Keratinocyte (primary cell): ENCODE data around the gene BOLA1. TPM values are rescaled to one million over a fixed set of nuclear protein-coding genes. Genes with fewer than 3 reads are reported as not detected.
"Not testable (repeated sequence)": the region's sequence is repeated elsewhere in the genome, so short reads cannot be mapped to it uniquely, and the experiment has no call there.

Experiments used
- DNase-seq: peaks from one replicate; pipeline ENCODE4 v3.0.0-alpha.2; 2011; ENCODE audit warnings: low read depth, missing footprints, low spot score
- FAIRE-seq: peaks from 2 replicates; lab custom pipeline; 2011; peaks lifted over from hg19 to GRCh38; lab: Jason Lieb, UNC
- H2AFZ ChIP-seq: 2 replicates; pipeline ENCODE4 v1.6.0; 2012; ENCODE audit warnings: low read length, control low read depth, inconsistent platforms; ENCODE audit not compliant: control insufficient read depth
- H3K27ac ChIP-seq: 2 replicates; pipeline ENCODE4 v1.5.1; 2011; ENCODE audit warnings: low read length; ENCODE audit not compliant: control insufficient read depth, insufficient read depth
- H3K27me3 ChIP-seq: 3 replicates; pipeline ENCODE4 v1.6.0; 2011; ENCODE audit warnings: low read length; ENCODE audit not compliant: control insufficient read depth, insufficient read depth; ENCODE audit errors: extremely low read depth
- H3K36me3 ChIP-seq, 2 experiments: 2 replicates in 1 of 2; 3 replicates in 1 of 2; pipeline ENCODE4 v1.5.1; 2011; ENCODE audit warnings: low read length in 2 of 2, mild to moderate bottlenecking in 1 of 2; ENCODE audit not compliant: control insufficient read depth in 2 of 2, insufficient read depth in 2 of 2; ENCODE audit errors: extremely low read depth in 1 of 2
- H3K4me1 ChIP-seq: 3 replicates; pipeline ENCODE4 v1.5.1; 2011; ENCODE audit warnings: low read length; ENCODE audit not compliant: control insufficient read depth, insufficient read depth; ENCODE audit errors: extremely low read depth
- H3K4me2 ChIP-seq: 3 replicates; pipeline ENCODE4 v1.6.0; 2011; ENCODE audit warnings: low read depth, low read length; ENCODE audit not compliant: control insufficient read depth, insufficient read depth; ENCODE audit errors: extremely low read depth
- H3K4me3 ChIP-seq, 3 experiments: fragments of 200-600 bp in 1 of 3; sonication (generic) in 1 of 3; 2 replicates in 2 of 3; 3 replicates in 1 of 3; pipeline ENCODE4 v1.5.1; 2011 to 2016; ENCODE audit warnings: low read length in 3 of 3, mild to moderate bottlenecking in 3 of 3, control low read depth in 2 of 3, inconsistent platforms in 1 of 3, low read depth in 1 of 3, mixed read lengths in 1 of 3, mixed run types in 1 of 3, moderate library complexity in 1 of 3; ENCODE audit not compliant: control insufficient read depth in 2 of 3, insufficient read depth in 2 of 3; ENCODE audit errors: extremely low read depth in 1 of 3
- H3K79me2 ChIP-seq: 2 replicates; pipeline ENCODE4 v1.6.0; 2012; ENCODE audit warnings: low read length; ENCODE audit not compliant: control insufficient read depth, insufficient read depth
- H3K9ac ChIP-seq: 3 replicates; pipeline ENCODE4 v1.6.0; 2011; ENCODE audit warnings: low read length; ENCODE audit not compliant: control insufficient read depth, insufficient read depth; ENCODE audit errors: extremely low read depth
- H3K9me1 ChIP-seq: 3 replicates; pipeline ENCODE4 v1.6.0; 2011; ENCODE audit warnings: low read length; ENCODE audit not compliant: control insufficient read depth, insufficient read depth; ENCODE audit errors: extremely low read depth
- H3K9me3 ChIP-seq: 2 replicates; pipeline ENCODE4 v1.5.1; 2012; ENCODE audit warnings: low read depth, low read length; ENCODE audit not compliant: control insufficient read depth
- H4K20me1 ChIP-seq: 3 replicates; pipeline ENCODE4 v1.6.0; 2011; ENCODE audit warnings: low read length; ENCODE audit not compliant: control insufficient read depth, insufficient read depth; ENCODE audit errors: extremely low read depth
- dilution Hi-C: fragments of 300-500 bp; cut with MboI; formaldehyde crosslinking; loops from one replicate; pipeline ENCODE4 v1.7.0; 2020; ENCODE audit warnings: low sequenced_read_pairs; ENCODE audit not compliant: extremely low pct_ligation_motif_present
- polyA plus RNA-seq, 5 experiments: library from polyadenylated mRNA; depleted of rRNA in 3 of 5; stranded (reverse) in 3 of 5; stranded (forward) in 1 of 5; unstranded in 1 of 5; fragments of >200 nt; gene quantifications; 1 replicate in 1 of 5; 2 replicates in 3 of 5; 3 replicates in 1 of 5; pipeline versions ENCODE4 v1.2.1 to v1.2.3, GENCODE V29; 2011 to 2012; ENCODE audit warnings: missing spikeins in 2 of 5, low read depth in 1 of 5, low replicate concordance in 1 of 5

BOLA1 gene
- polyA plus RNA-seq, 1 donor (not counting 4 experiments of a cell fraction or from before 2014, with no cell fraction given) = 13.8 TPM

GRCh38 chr1:149861497-149862054 is 37.8 kb upstream of the BOLA1 start:
- H3K79me2 ChIP-seq, H4K20me1 ChIP-seq, FAIRE-seq, H2AFZ ChIP-seq, H3K4me1 ChIP-seq, dilution Hi-C loops, DNase-seq, H3K36me3 ChIP-seq, H3K9ac ChIP-seq, H3K9me3 ChIP-seq, H3K27me3 ChIP-seq, H3K27ac ChIP-seq, H3K4me2 ChIP-seq, H3K4me3 ChIP-seq, H3K9me1 ChIP-seq: not testable (repeated sequence)

- dilution Hi-C loops, H3K4me1 ChIP-seq, H3K9me1 ChIP-seq, H2AFZ ChIP-seq, H3K9me3 ChIP-seq, H3K36me3 ChIP-seq, H3K4me3 ChIP-seq, H3K27me3 ChIP-seq, H4K20me1 ChIP-seq, FAIRE-seq, H3K9ac ChIP-seq, H3K27ac ChIP-seq, H3K79me2 ChIP-seq, DNase-seq, H3K4me2 ChIP-seq: not testable (repeated sequence)
These were observed 32.5 kb upstream of the BOLA1 start for GRCh38 chr1:149866887-149867286.

GRCh38 chr1:149873060-149873459 is 26.3 kb upstream of the BOLA1 start:
- H3K36me3 ChIP-seq, dilution Hi-C loops, FAIRE-seq, H2AFZ ChIP-seq, H3K9ac ChIP-seq, H3K79me2 ChIP-seq, H4K20me1 ChIP-seq, H3K4me3 ChIP-seq, H3K9me3 ChIP-seq, H3K9me1 ChIP-seq, H3K27ac ChIP-seq, H3K4me2 ChIP-seq, H3K4me1 ChIP-seq, DNase-seq, H3K27me3 ChIP-seq: not testable (repeated sequence)
